Measurements from ENCODE around the gene CEP170B.
"Not testable (repeated sequence)": the region's sequence is repeated elsewhere in the genome, so short reads cannot be mapped to it uniquely, and the experiment has no call there.

CEP170B gene

GRCh38 chr14:104891664-104892530, 26.8 kb downstream of the CEP170B start:
- DNase-seq (ENCODE audit: low read depth, low spot score): no peak

- DNase-seq (ENCODE audit: low read depth, low spot score): no peak
Observed at GRCh38 chr14:104892531-104893434, 27.7 kb downstream of the CEP170B start.

GRCh38 chr14:104893435-104894207, 28.6 kb downstream of the CEP170B start:
- no peak for DNase-seq (ENCODE audit: low read depth, low spot score)

- DNase-seq (ENCODE audit: low read depth, low spot score): no peak
Observed at GRCh38 chr14:104894331-104895206, 29.5 kb downstream of the CEP170B start.

GRCh38 chr14:104895207-104895785, 30.2 kb downstream of the CEP170B start:
- no peak for DNase-seq (ENCODE audit: low read depth, low spot score)

GRCh38 chr14:104895786-104896661, 31.0 kb downstream of the CEP170B start:
- no peak for DNase-seq (ENCODE audit: low read depth, low spot score)

GRCh38 chr14:104897330-104898194, 32.5 kb downstream of the CEP170B start:
- DNase-seq (ENCODE audit: low read depth, low spot score): no peak

GRCh38 chr14:104898195-104898558, 33.1 kb downstream of the CEP170B start:
- DNase-seq (ENCODE audit: low read depth, low spot score): no peak

- no peak for DNase-seq (ENCODE audit: low read depth, low spot score)
Observed at GRCh38 chr14:104898870-104899510, 33.9 kb downstream of the CEP170B start.

GRCh38 chr14:104899781-104900180, 34.7 kb downstream of the CEP170B start:
- DNase-seq (ENCODE audit: low read depth, low spot score): no peak

GRCh38 chr14:104900639-104901512, 35.8 kb downstream of the CEP170B start:
- no peak for DNase-seq (ENCODE audit: low read depth, low spot score)

- no peak for DNase-seq (ENCODE audit: low read depth, low spot score)
Observed at GRCh38 chr14:104903990-104904389, 38.9 kb downstream of the CEP170B start.

- DNase-seq (ENCODE audit: low read depth, low spot score): not testable (repeated sequence)
Observed at GRCh38 chr14:104904650-104905578, 39.8 kb downstream of the CEP170B start.

- not testable (repeated sequence) for DNase-seq (ENCODE audit: low read depth, low spot score)
Observed at GRCh38 chr14:104905579-104905933, 40.5 kb downstream of the CEP170B start.

- no peak for DNase-seq (ENCODE audit: low read depth, low spot score)
Observed at GRCh38 chr14:104908303-104908702, 43.2 kb downstream of the CEP170B start.

- DNase-seq (ENCODE audit: low read depth, low spot score): no peak
Observed at GRCh38 chr14:104912053-104912452, 47.0 kb downstream of the CEP170B start.
